ENCODE data around the gene IGFBP3. TPM values are rescaled to one million over a fixed set of nuclear protein-coding genes. Genes with fewer than 3 reads are reported as not detected.
A peak's percentile ranks its signal among the peaks of the same experiment; 100 is the strongest.

Gene IGFBP3
- total RNA-seq, 1 experiment from 2014 or later: 224 TPM

DNA sequence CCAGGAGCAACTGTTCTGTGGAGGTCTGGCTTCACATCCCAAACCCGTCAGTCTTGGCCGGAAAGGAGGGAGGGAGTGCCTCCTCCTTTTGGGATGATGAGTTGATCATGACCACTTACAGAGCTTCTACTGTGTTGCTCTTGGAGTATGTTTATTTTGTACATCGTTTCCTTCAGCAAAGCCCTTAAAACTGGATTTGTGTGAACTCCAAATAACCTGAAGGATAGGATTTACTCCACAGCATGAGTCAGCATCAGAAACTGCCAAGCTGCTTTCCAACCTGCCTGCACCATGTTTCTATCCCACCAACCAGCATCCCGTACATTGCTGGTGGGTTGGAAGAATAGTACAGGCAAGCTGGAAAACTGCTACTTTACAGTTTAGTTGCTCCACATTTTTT, 51.6 kb downstream of the IGFBP3 start:
- no peaks in the 10 kb centered on the region for H3K36me3 ChIP-seq
- H3K9me3 ChIP-seq: no peaks in the 10 kb centered on the region
- DNase-seq: peak; percentile 64
- no peaks in the 10 kb centered on the region for H3K27me3 ChIP-seq
- H3K4me3 ChIP-seq: no peak overlapping the region

DNA sequence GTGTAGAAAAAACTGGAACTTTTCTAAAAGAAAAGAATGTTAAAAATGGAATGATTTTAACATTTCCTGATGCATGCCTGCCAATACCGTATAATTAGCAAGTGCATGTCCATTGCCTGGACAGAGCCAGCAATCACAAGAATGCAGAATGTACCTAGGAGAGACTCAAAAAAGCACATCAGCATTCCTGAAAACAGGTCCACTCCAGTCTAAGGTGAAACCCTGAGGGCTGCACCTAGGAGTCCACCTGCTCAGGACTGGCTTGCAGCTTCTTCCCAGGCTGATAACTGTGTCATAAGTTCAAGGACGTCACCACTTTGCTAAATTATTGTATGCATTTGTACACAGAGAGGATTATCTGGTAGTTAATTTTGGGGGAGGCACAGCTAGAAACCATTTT, 53.6 kb downstream of the IGFBP3 start:
- DNase-seq: no peak
- no peaks in the 10 kb centered on the region for H3K9me3 ChIP-seq
- no peaks in the 10 kb centered on the region for H3K36me3 ChIP-seq
- no peaks in the 10 kb centered on the region for H3K27me3 ChIP-seq
- H3K4me3 ChIP-seq: no peak overlapping the region

DNA sequence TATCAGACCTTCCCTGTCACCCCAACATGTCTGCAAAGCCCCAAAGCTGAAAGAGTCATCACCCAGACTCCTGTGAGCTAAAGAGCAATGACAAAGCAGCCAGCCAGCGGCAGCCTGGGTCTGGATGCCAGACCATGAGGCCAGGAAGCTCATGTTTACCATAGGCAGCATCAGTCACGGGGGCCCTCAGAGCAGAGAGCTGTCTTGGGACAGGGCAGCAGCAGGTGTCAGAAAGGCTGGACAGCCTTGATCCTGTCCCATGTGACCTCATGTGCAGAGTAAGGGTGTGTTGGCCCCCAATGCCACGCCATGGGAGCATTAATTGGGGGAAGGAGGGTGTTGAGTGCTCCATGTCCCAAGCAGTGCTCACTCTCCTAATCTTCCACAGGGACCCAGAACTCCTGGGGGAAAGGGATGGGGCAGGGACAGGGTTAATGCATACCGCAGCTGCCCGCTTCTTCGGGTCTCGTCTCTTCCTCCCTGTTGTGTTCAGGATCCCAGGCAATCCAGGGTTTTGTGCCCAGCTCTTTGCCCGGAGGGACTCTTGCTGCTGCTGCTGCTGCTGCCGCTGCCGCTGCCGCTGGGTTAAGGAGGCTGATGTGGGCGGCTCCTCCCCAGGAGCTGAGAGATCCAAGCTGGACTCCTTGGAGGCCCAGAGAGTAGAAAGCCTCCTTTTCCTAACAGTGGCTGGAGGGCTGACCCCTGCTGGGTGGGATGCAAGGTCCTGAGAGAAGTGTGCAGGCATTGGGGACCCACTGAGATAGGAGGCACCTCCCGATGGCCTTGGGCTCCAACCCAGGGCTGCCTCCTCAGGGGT, 55.3 kb downstream of the IGFBP3 start:
- Histone ChIP-seq H3K4me3 (no peak overlapping the region), H3K27me3 (no peaks in the 10 kb centered on the region), H3K9me3 (no peaks in the 10 kb centered on the region), H3K36me3 (no peaks in the 10 kb centered on the region)
- DNase-seq: no peak

DNA sequence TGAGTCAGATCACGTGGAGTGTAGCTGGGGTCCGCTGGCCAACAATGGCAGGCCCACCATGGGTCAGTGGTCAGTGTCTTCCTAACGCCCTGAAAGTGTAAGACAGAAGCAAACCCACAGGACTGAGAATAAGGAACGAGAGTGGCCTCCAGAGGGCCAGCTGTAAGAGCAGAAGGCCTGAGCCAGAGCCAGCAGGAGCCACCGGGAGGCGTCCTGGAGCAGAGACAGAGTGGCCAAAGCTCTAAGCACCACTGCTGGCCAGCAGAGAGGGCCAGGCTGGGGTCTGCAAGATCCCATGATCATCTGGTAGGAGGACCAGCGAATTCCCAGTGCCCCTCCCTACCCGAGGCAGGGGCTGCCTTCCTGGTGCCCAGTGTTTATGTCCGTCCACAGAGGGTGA, 57.4 kb downstream of the IGFBP3 start:
- DNase-seq: no peak
- no peaks in the 10 kb centered on the region for H3K9me3 ChIP-seq
- H3K4me3 ChIP-seq: no peak overlapping the region
- no peaks in the 10 kb centered on the region for H3K36me3 ChIP-seq
- no peaks in the 10 kb centered on the region for H3K27me3 ChIP-seq

Other genes with a start within 250 kb of the IGFBP3 start
- gene CCDC201, start 48.2 kb downstream of the IGFBP3 start, total RNA-seq (2014; rRNA removed; shearing (Covaris generic); ENCODE audit: low replicate concordance): not detected in 2 replicates
- not detected in 2 replicates for gene IGFBP1, start 32.8 kb downstream of the IGFBP3 start, total RNA-seq (2014; rRNA removed; shearing (Covaris generic); ENCODE audit: low replicate concordance)